HG02870 (cell line): ENCODE measurements around the gene MEF2B.

Experiments used
- ATAC-seq: cut with Tn5 transposase; IDR thresholded peaks from one replicate; pipeline ENCODE4 v1.9.1; 2021; ENCODE audit warnings: mild to moderate bottlenecking, moderate library complexity; ENCODE audit not compliant: unreplicated experiment

Gene MEF2B

DNA sequence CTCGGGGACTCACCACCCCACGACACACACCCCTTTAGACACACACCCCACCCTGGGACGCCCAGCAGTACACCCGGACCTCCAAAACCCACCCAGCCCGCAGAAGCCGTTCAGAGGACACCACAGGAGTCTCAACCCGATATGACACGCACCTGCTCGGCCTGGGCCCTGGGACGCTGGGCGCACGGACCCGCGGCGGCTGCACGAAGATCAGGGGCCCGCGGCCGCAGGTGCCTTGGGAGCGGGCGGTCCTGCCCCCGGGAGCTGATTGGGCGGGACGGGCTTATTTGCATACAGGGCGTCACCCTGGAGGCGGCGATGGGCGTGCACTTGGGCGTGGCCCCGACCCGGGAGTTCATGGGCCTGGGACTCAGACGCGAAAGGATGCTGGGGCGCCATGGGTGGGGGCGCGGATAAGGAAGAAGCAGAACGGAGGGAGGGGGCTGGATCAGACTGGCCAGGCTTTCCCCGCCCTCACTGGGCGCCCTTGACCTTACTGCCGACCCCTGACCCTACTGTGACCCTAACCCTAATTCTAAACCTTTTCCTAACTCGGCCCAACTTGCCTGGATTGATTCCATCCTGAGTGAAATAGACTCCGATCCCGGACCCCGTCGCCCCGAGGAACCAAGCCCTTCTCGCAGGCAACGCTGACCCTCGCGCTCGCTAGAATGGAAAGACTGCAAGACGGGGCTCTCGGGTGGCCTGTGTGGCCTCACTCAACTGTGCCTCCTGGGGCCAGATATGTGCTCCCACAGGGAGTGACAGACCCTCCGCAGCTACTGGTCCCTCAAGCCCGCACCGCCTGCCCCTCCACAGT is at the start of gene MEF2B:
TSS of gene MEF2B (minus strand) at position 211 of the 820 bp plus-strand sequence. CDS start 19,528 bp downstream, outside the sequence.
- peak; percentile 83 for ATAC-seq

DNA sequence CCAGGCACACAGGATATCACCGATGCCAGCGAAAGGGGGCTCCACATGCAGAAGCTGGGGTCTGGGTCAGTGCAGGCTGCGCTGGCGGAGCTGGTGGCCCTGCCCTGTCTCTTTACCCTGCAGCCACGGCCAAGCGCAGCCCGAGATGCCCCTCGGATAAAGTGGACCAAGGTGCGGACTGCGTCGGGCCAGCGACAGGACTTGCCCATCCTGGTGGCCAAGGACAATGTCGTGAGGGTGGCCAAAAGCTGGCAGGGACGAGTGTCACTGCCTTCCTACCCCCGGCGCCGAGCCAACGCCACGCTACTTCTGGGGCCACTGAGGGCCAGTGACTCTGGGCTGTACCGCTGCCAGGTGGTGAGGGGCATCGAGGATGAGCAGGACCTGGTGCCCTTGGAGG is 48.8 kb upstream of the MEF2B start:
- no peak for ATAC-seq

GRCh38 chr19:19217099-19217498 is 47.0 kb upstream of the MEF2B start:
- ATAC-seq, result no peak

GRCh38 chr19:19215792-19216191 is 45.7 kb upstream of the MEF2B start:
- no peak for ATAC-seq

- ATAC-seq, result no peak
Measured at GRCh38 chr19:19214892-19215291, 44.8 kb upstream of the MEF2B start.

GRCh38 chr19:19214159-19214490 is 44.1 kb upstream of the MEF2B start:
- ATAC-seq, result no peak

DNA sequence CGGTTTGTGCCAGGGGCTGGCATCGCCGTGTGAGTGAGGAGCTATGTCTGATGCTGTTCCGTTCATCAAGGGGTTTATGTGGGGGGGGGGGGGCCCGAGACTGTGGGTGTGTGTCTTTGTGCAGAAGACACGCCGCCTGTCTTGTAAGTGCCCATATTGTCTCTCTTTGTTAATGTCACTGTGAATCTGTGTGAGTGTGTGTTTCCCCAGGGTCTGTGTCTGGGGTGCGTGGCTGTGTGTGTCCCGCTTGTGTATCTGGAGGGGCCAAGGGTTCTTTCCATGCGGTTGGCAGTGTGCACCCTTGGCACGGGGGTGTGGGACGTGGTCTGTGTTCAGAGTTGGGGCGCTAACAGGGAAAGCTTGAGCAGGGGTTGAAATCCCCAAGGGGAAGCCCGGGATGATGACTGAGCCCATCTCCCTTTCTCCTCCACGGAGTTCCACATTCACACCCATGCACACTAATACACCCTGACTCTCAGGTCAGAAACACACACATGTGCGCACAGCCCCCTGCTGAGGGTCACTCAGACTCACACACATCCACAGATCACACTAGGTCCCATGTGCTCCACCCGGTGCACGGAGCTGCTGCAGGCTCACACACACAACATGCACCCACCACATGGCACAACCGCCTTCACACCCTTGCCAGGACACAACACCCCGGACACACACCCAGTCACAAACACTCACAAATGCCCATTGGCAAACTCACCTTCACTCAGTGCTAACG is 43.5 kb upstream of the MEF2B start:
- ATAC-seq, result no peak

GRCh38 chr19:19212916-19213315 is 42.9 kb upstream of the MEF2B start:
- no peak for ATAC-seq

DNA sequence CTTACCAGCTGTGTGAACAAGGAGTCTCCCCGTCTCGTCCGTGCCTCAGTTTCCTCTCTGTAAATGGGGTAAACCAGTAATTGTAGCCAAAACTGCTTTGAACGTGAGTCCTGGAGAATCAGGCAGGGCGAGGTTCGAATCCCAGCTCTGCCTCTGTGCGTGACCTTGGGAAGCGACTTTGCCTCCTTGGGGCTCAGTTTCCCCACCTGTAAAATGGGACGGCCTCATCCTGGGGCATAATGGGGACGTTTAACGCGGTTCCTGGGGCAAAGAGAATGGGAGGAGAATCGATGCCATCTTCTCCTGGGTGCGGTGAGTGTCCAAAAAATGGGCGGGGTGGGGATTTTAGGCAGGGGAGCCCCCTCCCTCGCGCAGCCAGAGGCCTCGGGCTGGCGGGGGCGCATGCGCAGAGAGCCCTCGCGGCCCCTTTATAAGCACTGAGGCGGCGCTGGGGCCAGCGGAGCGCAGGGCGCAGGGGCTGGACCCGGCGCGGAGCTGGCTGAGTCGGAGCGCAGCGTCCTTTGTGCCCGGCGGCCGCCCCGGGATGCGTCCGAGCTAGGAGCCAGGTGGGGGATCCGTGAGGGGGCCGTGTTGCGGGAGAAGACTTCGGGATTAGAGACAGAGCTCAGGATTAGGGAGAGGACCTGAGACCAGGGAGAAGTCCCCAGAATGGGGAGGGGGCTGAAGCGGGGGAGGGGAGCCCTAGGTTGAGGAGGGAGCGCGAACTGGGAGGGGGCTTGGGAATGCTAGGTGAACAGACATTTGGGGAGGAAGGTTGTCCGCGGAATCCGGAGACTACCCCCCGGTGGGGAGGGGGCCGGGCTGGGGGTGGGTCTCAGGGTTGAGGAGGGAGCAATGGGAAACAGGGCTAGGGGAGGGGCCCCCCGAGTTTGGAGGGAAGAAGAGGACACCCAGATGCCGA is 41.7 kb upstream of the MEF2B start, which contains the start of gene NCAN:
TSS of gene NCAN (plus strand) at position 460 of the 922 bp plus-strand sequence. CDS start 4,996 bp downstream, outside the sequence.
- no peak for ATAC-seq

- ATAC-seq, result no peak
Measured at GRCh38 chr19:19209372-19209771, 39.3 kb upstream of the MEF2B start.

DNA sequence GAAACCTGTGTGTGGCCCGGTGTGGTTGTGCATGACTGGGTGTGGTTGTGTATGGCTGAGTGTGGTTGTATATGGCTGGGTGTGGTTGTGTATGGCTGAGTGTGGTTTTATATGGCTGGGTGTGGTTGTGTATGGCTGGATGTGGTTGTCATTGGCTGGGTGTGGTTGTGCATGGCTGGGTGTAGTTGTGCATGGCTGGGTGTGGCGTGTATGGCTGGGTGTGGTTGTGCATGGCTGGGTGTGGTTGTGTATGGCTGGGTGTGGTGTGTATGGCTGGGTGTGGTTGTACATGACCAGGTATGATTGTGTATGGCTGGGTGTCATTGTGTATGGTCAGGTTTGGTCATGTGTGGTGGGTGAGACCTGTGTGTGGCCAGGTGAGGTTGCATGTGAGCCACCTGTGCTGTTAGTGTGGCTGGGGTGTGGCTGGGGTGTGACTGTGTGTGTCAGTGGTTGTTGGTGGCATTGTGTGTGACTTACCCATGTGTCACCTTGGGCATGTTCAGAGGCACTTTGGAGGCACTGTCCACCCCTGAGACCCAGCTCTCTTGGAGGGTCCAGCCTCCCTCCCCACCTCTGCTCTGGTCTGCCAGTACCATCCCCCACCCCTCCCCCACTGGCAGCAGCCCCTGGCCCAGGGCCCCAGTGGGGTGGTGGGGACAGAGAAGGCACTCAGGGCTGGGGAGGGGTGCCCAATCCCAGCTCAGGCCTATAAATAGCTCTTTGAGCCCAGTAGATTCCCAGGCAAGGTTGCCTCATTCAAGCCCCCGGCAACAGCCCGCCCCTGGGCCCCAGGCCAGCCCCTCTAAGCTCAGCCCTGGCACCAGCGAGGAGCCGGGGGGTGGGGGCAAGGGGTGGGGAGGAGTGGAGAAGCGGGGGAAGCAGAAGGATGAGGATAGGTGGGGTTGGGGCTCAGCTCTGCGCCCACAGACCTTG is 37.8 kb upstream of the MEF2B start:
- ATAC-seq, result no peak

GRCh38 chr19:19206938-19207337 is 36.9 kb upstream of the MEF2B start:
- no peak for ATAC-seq

DNA sequence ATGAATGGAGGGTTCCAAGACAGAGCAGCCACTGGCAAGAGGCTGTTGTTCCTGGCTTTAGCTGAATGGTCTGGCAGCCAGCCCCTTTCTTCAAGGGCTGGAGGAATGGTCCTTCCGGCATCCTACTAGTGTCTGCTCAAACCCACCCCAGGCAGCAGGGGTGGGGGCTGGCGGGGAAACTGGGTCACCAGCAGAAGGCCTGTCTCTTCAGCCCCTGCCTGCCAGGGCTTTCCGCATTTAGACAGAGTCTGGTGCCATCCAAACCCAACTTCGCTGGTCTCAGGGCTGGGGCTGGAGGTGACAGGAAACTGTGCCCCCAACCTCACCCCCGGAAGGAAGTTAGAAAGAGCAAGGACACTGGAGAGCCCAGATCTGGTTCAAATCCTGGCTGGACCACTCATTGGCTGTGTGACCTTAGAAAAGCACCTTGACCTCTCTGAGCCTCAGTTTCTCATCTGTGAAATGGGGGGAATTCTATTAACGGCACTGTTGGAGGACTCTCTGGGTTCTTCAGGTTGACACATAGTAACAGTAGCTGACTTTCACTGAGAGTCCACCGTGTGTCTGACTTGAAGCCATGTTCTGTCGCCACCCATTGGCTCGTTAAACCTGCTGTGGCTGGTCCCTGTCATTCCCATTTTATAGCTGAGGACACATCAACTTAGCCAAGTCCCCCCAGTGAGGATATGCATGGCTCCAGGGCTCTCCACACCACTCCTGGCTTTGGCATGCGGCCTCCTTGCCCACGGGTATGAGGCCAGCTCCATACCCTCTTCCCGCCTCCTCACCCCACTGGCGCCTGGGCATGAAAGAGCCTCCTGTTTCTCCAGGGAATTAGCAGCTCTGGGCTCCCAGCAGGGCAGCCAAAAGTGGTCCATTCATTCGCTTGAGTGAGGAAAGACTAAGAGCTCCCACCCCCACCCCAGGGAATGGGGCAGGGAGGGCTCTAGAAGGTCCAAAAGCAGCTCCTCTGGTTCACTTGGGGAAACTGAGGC is 35.6 kb upstream of the MEF2B start:
- no peak for ATAC-seq

- no peak for ATAC-seq
Measured at GRCh38 chr19:19204181-19204580, 34.1 kb upstream of the MEF2B start.

DNA sequence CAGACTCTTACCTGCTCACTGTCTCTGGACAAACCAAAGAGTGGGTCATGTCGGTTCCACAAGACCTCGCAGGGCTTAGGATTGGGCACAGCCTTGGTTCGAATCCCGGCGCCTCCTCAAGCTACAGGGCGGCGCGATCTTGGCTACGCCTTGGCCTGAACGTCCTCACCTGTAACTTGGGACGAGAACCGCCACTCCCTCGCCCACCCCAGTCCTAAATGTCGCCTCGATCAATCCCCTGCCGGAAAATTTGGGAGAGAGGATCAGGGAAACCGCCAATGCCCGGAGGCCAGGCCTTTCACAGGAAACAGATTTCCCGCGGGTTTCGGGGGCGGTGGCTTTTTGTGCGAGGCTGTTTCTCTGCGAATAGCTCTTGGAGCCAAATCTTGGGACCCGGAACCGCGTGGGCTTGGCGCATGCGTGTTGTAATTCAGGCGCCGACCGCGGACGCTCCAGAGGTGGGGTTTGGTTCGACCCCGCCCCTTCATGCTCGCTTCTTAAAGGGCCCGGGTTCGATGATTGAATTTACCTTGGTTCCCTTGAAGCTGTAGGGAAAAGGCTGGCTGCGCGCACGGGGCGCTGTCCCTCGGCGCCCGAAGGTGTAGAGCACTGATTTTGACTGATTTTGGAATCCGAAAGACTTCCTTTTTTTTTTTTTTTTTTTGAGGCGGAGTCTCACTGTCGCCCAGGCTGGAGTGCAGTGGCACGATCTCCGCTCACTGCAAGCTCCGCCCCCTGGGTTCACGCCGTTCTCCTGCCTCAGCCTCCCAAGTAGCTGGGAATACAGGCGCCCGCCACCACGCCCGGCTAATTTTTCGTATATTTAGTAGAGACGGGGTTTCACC is 33.2 kb upstream of the MEF2B start, which contains the start of gene NR2C2AP:
TSS of gene NR2C2AP (minus strand) at position 403 of the 845 bp plus-strand sequence. CDS start at position 49, 354 bp downstream.
- peak; percentile 76 for ATAC-seq

- ATAC-seq, result no peak
Measured at GRCh38 chr19:19202707-19203011, 32.6 kb upstream of the MEF2B start.

DNA sequence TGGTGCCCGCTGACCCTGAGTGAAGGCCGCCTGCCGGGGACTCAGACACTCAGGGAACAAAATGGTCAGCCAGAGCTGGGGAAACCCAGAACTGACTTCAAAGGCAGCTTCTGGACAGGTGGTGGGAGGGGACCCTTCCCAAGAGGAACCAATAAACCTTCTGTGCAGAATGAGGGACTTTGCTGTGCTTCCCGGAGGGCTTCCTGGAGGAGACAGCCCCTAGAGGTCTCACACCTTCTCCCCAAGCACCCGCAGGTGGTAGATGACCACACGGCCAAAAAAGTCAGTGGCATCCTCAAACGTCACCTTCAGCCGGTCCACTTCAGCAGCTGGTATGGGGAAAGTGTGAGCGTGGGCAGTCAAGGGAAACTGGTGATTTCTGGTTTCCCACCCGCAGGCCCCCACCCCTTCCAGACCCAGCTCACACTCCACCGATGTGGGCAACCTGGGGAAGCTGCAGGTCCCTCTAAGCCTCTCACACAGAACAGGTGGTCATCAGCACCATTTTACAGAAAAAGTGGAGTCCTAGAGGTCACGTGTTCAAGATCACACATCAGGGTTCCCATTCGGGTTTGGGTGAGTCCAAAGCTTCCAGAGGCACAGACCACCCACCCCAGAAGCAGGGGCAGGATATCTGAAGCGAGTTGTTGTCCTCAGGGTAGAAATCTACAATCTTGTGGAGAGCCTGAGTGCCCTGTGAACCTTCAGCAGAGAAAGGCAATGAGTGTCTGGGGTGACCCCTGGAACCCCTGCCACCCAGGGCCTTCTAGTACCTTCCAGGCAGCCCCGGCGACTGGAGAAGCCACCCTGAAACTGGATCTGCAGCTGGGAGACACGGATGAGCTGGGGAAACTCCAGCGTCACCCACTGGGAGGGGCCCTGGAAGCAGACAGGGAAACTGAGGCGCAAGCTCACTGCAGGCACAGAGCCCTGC is 31.9 kb upstream of the MEF2B start:
- no peak for ATAC-seq
